H1 (cell line): ENCODE results near the gene GP2. TPM values are rescaled to one million over a fixed set of nuclear protein-coding genes. Genes with fewer than 3 reads are reported as not detected.
A peak's percentile ranks its signal among the peaks of the same experiment; 100 is the strongest.

Experiments
- CTCF ChIA-PET: fragments of 300-600 bp; sonication (Branson Sonifier 250); formaldehyde crosslinking; loops from one replicate; lab custom pipeline; 2021; ENCODE audit not compliant: partially characterized antibody; lab: Charles Lee
- POLR2A ChIA-PET: fragments of 300-600 bp; sonication (Branson Sonifier 250); formaldehyde crosslinking; loops from one replicate; lab custom pipeline; 2021; ENCODE audit warnings: inconsistent platforms; ENCODE audit not compliant: partially characterized antibody; lab: Charles Lee
- DNase-seq, 2 experiments: peaks; one replicate each; pipeline versions ENCODE4 v3.0.0 to v3.0.0-alpha.2; 2010 to 2022; ENCODE audit warnings: low spot score in 2 of 2, low read depth in 1 of 2, mixed read lengths in 1 of 2
- FAIRE-seq: peaks from 2 replicates; lab custom pipeline; 2011; peaks lifted over from hg19 to GRCh38; lab: Jason Lieb, UNC
- H2AFZ ChIP-seq: 2 replicates; pipeline ENCODE4 v1.8.1; 2012; ENCODE audit warnings: low read length, inconsistent platforms
- H2AK5ac ChIP-seq: 2 replicates; pipeline ENCODE4 v1.6.1; 2013; ENCODE audit warnings: low read depth, low read length
- H2BK120ac ChIP-seq: replicated peaks from 2 replicates; pipeline ENCODE3; 2013; ENCODE audit warnings: low read depth, low read length, inconsistent platforms
- H2BK12ac ChIP-seq: 2 replicates; pipeline ENCODE4 v1.6.1; 2013; ENCODE audit warnings: low read depth, low read length
- H2BK15ac ChIP-seq: 2 replicates; pipeline ENCODE4 v1.6.1; 2013; ENCODE audit warnings: low read length
- H2BK20ac ChIP-seq: 2 replicates; pipeline ENCODE4 v1.6.1; 2013; ENCODE audit warnings: low read length
- H2BK5ac ChIP-seq: 2 replicates; pipeline ENCODE4 v1.6.1; 2013; ENCODE audit warnings: low read depth, low read length
- H3K14ac ChIP-seq: 2 replicates; pipeline ENCODE4 v1.6.1; 2013; ENCODE audit warnings: inconsistent platforms; ENCODE audit not compliant: insufficient read length
- H3K18ac ChIP-seq: 2 replicates; pipeline ENCODE4 v1.6.1; 2013; ENCODE audit warnings: low read length; ENCODE audit errors: extremely low read depth
- H3K23ac ChIP-seq: 2 replicates; pipeline ENCODE4 v1.6.1; 2013; ENCODE audit warnings: inconsistent platforms; ENCODE audit not compliant: insufficient read length
- H3K23me2 ChIP-seq: 2 replicates; pipeline ENCODE4 v1.6.1; 2013; ENCODE audit warnings: low read depth, low read length
- H3K27ac ChIP-seq: 2 replicates; pipeline ENCODE4 v1.6.1; 2011; ENCODE audit warnings: low read depth, low read length, inconsistent platforms
- H3K27me3 ChIP-seq, 4 experiments: replicated peaks in 1 of 4; 1 replicate in 1 of 4; 2 replicates in 3 of 4; pipeline versions ENCODE4 v1.6.1 to v1.8.1; 2011 to 2013; ENCODE audit warnings: low read length in 3 of 4, mild to moderate bottlenecking in 3 of 4, inconsistent platforms in 2 of 4, mixed read lengths in 2 of 4, moderate library complexity in 1 of 4; ENCODE audit not compliant: control insufficient read depth in 3 of 4, insufficient read depth in 3 of 4; ENCODE audit errors: extremely low read depth in 1 of 4
- H3K36me3 ChIP-seq, 4 experiments: 2 replicates each; pipeline versions ENCODE4 v1.6.1 to v1.8.1; 2011 to 2013; ENCODE audit warnings: mild to moderate bottlenecking in 4 of 4, low read length in 3 of 4, moderate library complexity in 2 of 4, control low read depth in 1 of 4, inconsistent platforms in 1 of 4; ENCODE audit not compliant: insufficient read depth in 4 of 4, control insufficient read depth in 2 of 4
- H3K4ac ChIP-seq: replicated peaks from 2 replicates; pipeline ENCODE3; 2013; ENCODE audit warnings: low read length, low read depth, mixed read lengths, inconsistent platforms; ENCODE audit not compliant: insufficient read length
- H3K4me1 ChIP-seq, 4 experiments: replicated peaks in 1 of 4; 1 replicate in 1 of 4; 2 replicates in 3 of 4; pipeline versions ENCODE4 v1.6.1 to v1.8.1; 2011 to 2013; ENCODE audit warnings: low read length in 3 of 4, inconsistent platforms in 2 of 4, mixed read lengths in 1 of 4; ENCODE audit not compliant: insufficient read depth in 4 of 4, control insufficient read depth in 3 of 4
- H3K4me2 ChIP-seq, 2 experiments: 2 replicates each; pipeline versions ENCODE4 v1.6.1 to v1.8.1; 2011 to 2013; ENCODE audit warnings: low read depth in 2 of 2, low read length in 2 of 2, control low read depth in 1 of 2, inconsistent platforms in 1 of 2, mild to moderate bottlenecking in 1 of 2; ENCODE audit not compliant: insufficient read depth in 1 of 2
- H3K4me3 ChIP-seq, 4 experiments: fragments of 200-600, 300-600 bp in 1 of 4; sonication (generic), shearing (Covaris generic), sonication (Bioruptor Twin) in 1 of 4; 2 replicates each; pipeline versions ENCODE4 v1.5.1 to v1.8.1; 2011 to 2016; ENCODE audit warnings: low read length in 4 of 4, low read depth in 3 of 4, control low read depth in 2 of 4, inconsistent platforms in 2 of 4, mild to moderate bottlenecking in 2 of 4, mixed read lengths in 1 of 4, moderate library complexity in 1 of 4; ENCODE audit not compliant: insufficient read depth in 2 of 4; ENCODE audit errors: extremely low read depth in 1 of 4
- H3K56ac ChIP-seq: replicated peaks from 2 replicates; pipeline ENCODE3; 2013; ENCODE audit warnings: low read depth, mild to moderate bottlenecking, mixed read lengths, low read length, inconsistent platforms; ENCODE audit not compliant: insufficient read length
- H3K79me1 ChIP-seq: 2 replicates; pipeline ENCODE4 v1.6.1; 2013; ENCODE audit warnings: low read depth, low read length, control low read depth
- H3K79me2 ChIP-seq, 2 experiments: 2 replicates each; pipeline versions ENCODE4 v1.6.1 to v1.8.1; 2012 to 2013; ENCODE audit warnings: low read length in 2 of 2, mild to moderate bottlenecking in 2 of 2, inconsistent platforms in 1 of 2; ENCODE audit not compliant: insufficient read depth in 2 of 2, control insufficient read depth in 1 of 2
- H3K9ac ChIP-seq, 4 experiments: replicated peaks in 1 of 4; 1 replicate in 1 of 4; 2 replicates in 3 of 4; pipeline versions ENCODE4 v1.6.1 to v1.8.1; 2011 to 2013; ENCODE audit warnings: low read depth in 3 of 4, low read length in 3 of 4, control low read depth in 2 of 4, mild to moderate bottlenecking in 2 of 4, moderate library complexity in 2 of 4, inconsistent platforms in 1 of 4; ENCODE audit errors: extremely low read depth in 1 of 4
- H3K9me3 ChIP-seq, 2 experiments: 2 replicates each; pipeline versions ENCODE4 v1.6.1 to v1.8.1; 2012 to 2013; ENCODE audit warnings: mild to moderate bottlenecking in 2 of 2, moderate library complexity in 2 of 2, control low read depth in 1 of 2, inconsistent platforms in 1 of 2, low read depth in 1 of 2, low read length in 1 of 2, mixed read lengths in 1 of 2; ENCODE audit not compliant: insufficient read depth in 2 of 2
- H4K20me1 ChIP-seq, 2 experiments: replicated peaks in 1 of 2; 2 replicates each; pipeline versions ENCODE3 to v1.8.1; 2011 to 2013; ENCODE audit warnings: inconsistent platforms in 2 of 2, low read length in 2 of 2, mild to moderate bottlenecking in 1 of 2; ENCODE audit not compliant: insufficient read depth in 2 of 2, control insufficient read depth in 1 of 2
- H4K5ac ChIP-seq: 2 replicates; pipeline ENCODE4 v1.6.1; 2013; ENCODE audit warnings: low read length, low read depth, mixed read lengths, inconsistent platforms; ENCODE audit not compliant: insufficient read length
- H4K8ac ChIP-seq: 2 replicates; pipeline ENCODE4 v1.8.0; 2013; ENCODE audit warnings: mild to moderate bottlenecking, moderate library complexity, low read length, inconsistent platforms; ENCODE audit not compliant: insufficient read depth; ENCODE audit errors: extremely low read depth
- H4K91ac ChIP-seq: replicated peaks from 2 replicates; pipeline ENCODE3; 2013; ENCODE audit warnings: low read length, mixed read lengths, inconsistent platforms; ENCODE audit not compliant: insufficient read length
- ATF3 ChIP-seq: IDR thresholded peaks from 2 replicates; pipeline ENCODE4 v1.6.1; 2011; ENCODE audit warnings: low read depth, mild to moderate bottlenecking, low read length; ENCODE audit not compliant: insufficient read depth
- CBX8 ChIP-seq: fragments of 300-800, 300-1000 bp; sonication (generic); IDR thresholded peaks from 2 replicates; pipeline ENCODE4 v1.7.1; 2016; ENCODE audit warnings: low read depth, low read length, borderline replicate concordance
- GABPA ChIP-seq: IDR thresholded peaks from 2 replicates; pipeline ENCODE4 v1.6.1; 2011; ENCODE audit warnings: mild to moderate bottlenecking, low read length, moderate library complexity, borderline replicate concordance; ENCODE audit not compliant: insufficient read depth
- POLR2A ChIP-seq, 2 experiments: IDR thresholded peaks; 1 replicate in 1 of 2; 2 replicates in 1 of 2; pipeline ENCODE4 v1.6.1; 2011; ENCODE audit warnings: low read depth in 2 of 2, low read length in 2 of 2, mild to moderate bottlenecking in 2 of 2; ENCODE audit errors: control extremely low read depth in 1 of 2
- SP1 ChIP-seq: IDR thresholded peaks from 2 replicates; pipeline ENCODE4 v1.6.1; 2011; ENCODE audit warnings: low read depth, low read length
- TCF12 ChIP-seq: IDR thresholded peaks from 2 replicates; pipeline ENCODE4 v1.6.1; 2011; ENCODE audit warnings: low read depth, mild to moderate bottlenecking, low read length
- TEAD4 ChIP-seq: IDR thresholded peaks from 2 replicates; pipeline ENCODE4 v1.6.1; 2012; ENCODE audit warnings: low read depth, low read length, inconsistent platforms, mixed read lengths
- YY1 ChIP-seq: IDR thresholded peaks from 2 replicates; pipeline ENCODE4 v1.6.1; 2011; ENCODE audit warnings: low read depth, mild to moderate bottlenecking, low read length
- ZNF274 ChIP-seq: IDR thresholded peaks from 2 replicates; pipeline ENCODE4 v1.7.0; 2012; ENCODE audit warnings: low read length, borderline replicate concordance; ENCODE audit errors: extremely low read depth
- WGBS, 2 experiments: shearing (Covaris generic) in 1 of 2; methylation state at CpG; one replicate each; pipeline versions ENCODE4 v1.1.6 to v1.1.7; 2013 to 2015; ENCODE audit warnings: low lambda C conversion rate in 2 of 2, mixed read lengths in 2 of 2, inconsistent platforms in 1 of 2, low coverage in 1 of 2, missing lambda C conversion rate in 1 of 2; ENCODE audit not compliant: insufficient replicate concordance in 2 of 2, insufficient coverage in 1 of 2, insufficient read length in 1 of 2; ENCODE audit errors: extremely low coverage in 1 of 2, missing lambda C conversion rate in 1 of 2; 5-methylcytosine and 5-hydroxymethylcytosine counted together
- polyA plus RNA-seq, 7 experiments: library from polyadenylated mRNA; depleted of rRNA in 3 of 7; stranded (reverse) in 5 of 7; unstranded in 2 of 7; fragments of >200 nt in 5 of 7; fragments of 200-250 nt in 2 of 7; gene quantifications; 1 replicate in 5 of 7; 2 replicates in 1 of 7; 4 replicates in 1 of 7; pipeline versions ENCODE4 v1.2.1 to v1.2.3, GENCODE V29; 2011 to 2013; ENCODE audit warnings: missing spikeins in 2 of 7, mixed read lengths in 2 of 7
- total RNA-seq: library from RNA; stranded (reverse); fragmentation: NEBNext Ultra II Directional; extraction: Animal tissue kit (Norgen Biotek cat#: 25700); gene quantifications from 2 replicates; pipeline ENCODE4 v1.2.1, GENCODE V29; 2021

The GP2 gene
- total and polyA plus RNA-seq, 2 of the 8 experiments (the other 6 are each of a cell fraction or from before 2014, with no cell fraction given): not detected

GRCh38 chr16:20301840-20302239 is 25.5 kb downstream of the GP2 start:
- no peak overlapping the region for H3K23ac ChIP-seq
- H3K4me2 ChIP-seq: no peak overlapping the region
- no peak for DNase-seq
- H2AK5ac ChIP-seq: no peak overlapping the region
- ChIA-PET POLR2A (no interaction called here), CTCF (interaction anchor here (0.9 to 6.7 kb wide), 16 partner anchors 11 to 412 kb away, joined by 3 to 139 read pairs (median 6); partner anchors contain the start of gene PDILT)
- H3K27me3 ChIP-seq: no peaks in the 10 kb centered on the region
- no peak overlapping the region for H3K4ac ChIP-seq
- no peaks in the 10 kb centered on the region for H3K79me2 ChIP-seq
- no peak overlapping the region for H2AFZ ChIP-seq
- no peak for FAIRE-seq
- H3K4me3 ChIP-seq: no peak overlapping the region
- no peak overlapping the region for H2BK5ac ChIP-seq
- H3K4me1 ChIP-seq: no peaks in the 10 kb centered on the region; a peak in 1 of 7 replicates
- no peak overlapping the region for H2BK15ac ChIP-seq
- no peak overlapping the region for H3K27ac ChIP-seq
- no peak overlapping the region for H2BK20ac ChIP-seq
- H3K56ac ChIP-seq: no peak overlapping the region
- H3K18ac ChIP-seq: no peak overlapping the region
- H2BK120ac ChIP-seq: no peak overlapping the region
- H2BK12ac ChIP-seq: no peak overlapping the region
- TF ChIP-seq TEAD4: no peak
- TF ChIP-seq TCF12: no peak
- TF ChIP-seq SP1: no peak
- no peak for TF ChIP-seq YY1
- no peak for TF ChIP-seq POLR2A (IDR thresholded peaks at IDR 0.05; ENCODE audit: control extremely low read depth in 1 of 2, low read depth in 2 of 2, low read length in 2 of 2)
- TF ChIP-seq ATF3: no peak
- no peak for TF ChIP-seq GABPA
- no peak for TF ChIP-seq CBX8
- no peak for TF ChIP-seq ZNF274
- H3K23me2 ChIP-seq: peaks cover 5% of the 10 kb centered on the region; the same call in 1 of the 2 replicates
- no peaks in the 10 kb centered on the region for H4K20me1 ChIP-seq
- no peaks in the 10 kb centered on the region for H3K79me1 ChIP-seq
- no peaks in the 10 kb centered on the region for H3K9me3 ChIP-seq
- 76% methylated on average over 5 of the region's 5 CpGs; no CpG with 5 or more reads in 1 of the 2 experiments for WGBS, 2 experiments
- no peak overlapping the region for H3K9ac ChIP-seq
- H4K5ac ChIP-seq: peak overlapping the region; percentile 7
- H4K8ac ChIP-seq: no peak overlapping the region
- no peak overlapping the region for H3K14ac ChIP-seq
- H4K91ac ChIP-seq: no peak overlapping the region
- H3K36me3 ChIP-seq: no peaks in the 10 kb centered on the region
